Right cardiac atrium (tissue), 5 donors: ENCODE measurements around the gene THADA. TPM values are rescaled to one million over a fixed set of nuclear protein-coding genes. Genes with fewer than 3 reads are reported as not detected.

Source experiments
- ATAC-seq, 2 donors: fragments of 200-7000 bp; cut with Tn5 transposase; one replicate each; pipeline versions ENCODE4 v1.8.0 to v1.9.1; 2020; ENCODE audit warnings: moderate library complexity in 2 of 2, mild to moderate bottlenecking in 1 of 2
- DNase-seq, 3 donors: peaks; one replicate each; pipeline ENCODE4 v3.0.0-alpha.2; 2020
- H3K27ac ChIP-seq: one replicate; pipeline ENCODE4 v1.5.1; 2013; ENCODE audit warnings: mild to moderate bottlenecking, low read length, control low read depth, moderate library complexity
- H3K27me3 ChIP-seq: one replicate; pipeline ENCODE4 v1.6.1; 2013; ENCODE audit not compliant: control insufficient read depth, insufficient read depth
- H3K4me1 ChIP-seq: one replicate; pipeline ENCODE4 v1.6.1; 2013; ENCODE audit warnings: low read length; ENCODE audit not compliant: control insufficient read depth, insufficient read depth
- H3K4me3 ChIP-seq: one replicate; pipeline ENCODE4 v1.5.1; 2013; ENCODE audit warnings: low read length, control low read depth
- H3K9me3 ChIP-seq: one replicate; pipeline ENCODE4 v1.6.1; 2013; ENCODE audit warnings: low read length; ENCODE audit not compliant: control insufficient read depth
- WGBS: extraction: QIAGEN DNeasy Blood & Tissue Kit; methylation state at CpG from one replicate; pipeline ENCODE4 v1.1.7; 2013; 5-methylcytosine and 5-hydroxymethylcytosine counted together
- intact Hi-C, 4 donors: fragments of 100-400 bp; cut with DNase I; formaldehyde crosslinking; loops; one replicate each; pipeline versions ENCODE4 v1.11.0 to v1.14.0; 2022 to 2023
- polyA plus RNA-seq: library from polyadenylated mRNA; stranded (reverse); fragments of 200-250 nt; gene quantifications from one replicate; pipeline ENCODE4 v1.2.3, GENCODE V29; 2013
- total RNA-seq, 4 donors: library from RNA; stranded (reverse); fragmentation: NEBNext Ultra II Directional; extraction: Animal tissue kit (Norgen Biotek cat#: 25700); gene quantifications; one replicate each; pipeline ENCODE4 v1.2.1, GENCODE V29; 2021
- donor health status: healthy with polysubstance abuse.
- donor health status: DM: no; HTN: yes; CAD: no.
- donor health status: DM: no; HTN: no; CAD: no.
- donor health status: DM: no; HTN: yes; CAD: no; lungs with severe emphysema.
- donor health status: DM: yes; HTN: yes; CAD: no.

The THADA gene
- total and polyA plus RNA-seq, 5 donors: 10.6 to 20.7 (median 19.8) TPM

DNA sequence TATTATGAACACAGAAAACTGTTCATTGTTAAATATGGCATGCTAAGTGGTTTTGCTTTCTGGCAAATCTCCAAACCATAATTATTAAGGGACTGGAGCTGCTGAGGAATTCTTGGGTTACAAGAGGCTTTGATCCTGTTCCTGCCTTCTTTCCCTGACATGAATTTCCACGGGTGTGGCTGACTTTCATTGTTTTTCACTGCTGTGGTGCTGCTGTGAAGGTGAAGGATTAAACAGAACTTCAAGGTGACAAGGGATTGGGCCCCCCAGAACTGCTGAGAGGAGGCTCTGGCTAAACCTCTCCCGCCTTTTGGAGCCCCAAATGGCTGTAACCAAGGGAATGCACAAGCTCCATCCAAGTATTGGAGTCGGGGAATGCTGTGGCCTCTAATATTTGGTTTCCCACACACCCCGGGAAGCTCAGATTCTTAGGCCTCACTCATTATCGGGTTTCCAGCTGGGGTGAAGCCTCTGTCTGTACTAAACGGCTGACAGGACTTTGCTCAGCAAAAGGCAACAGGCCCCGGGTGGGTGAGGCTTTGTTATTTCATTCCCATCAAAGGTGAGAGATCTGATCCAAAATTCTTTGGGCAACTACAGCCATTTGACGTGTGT is 340.4 kb downstream of the THADA start:
- Histone ChIP-seq H3K27ac (no peak overlapping the region), H3K4me3 (no peak overlapping the region), H3K4me1 (peaks cover 15% of the 10 kb centered on the region), H3K27me3 (no peaks in the 10 kb centered on the region), H3K9me3 (no peaks in the 10 kb centered on the region)
- intact Hi-C loops: no loop called here
- no peak for DNase-seq
- no peak for ATAC-seq
- WGBS: 71% methylated on average over 8 of the region's 8 CpGs

DNA sequence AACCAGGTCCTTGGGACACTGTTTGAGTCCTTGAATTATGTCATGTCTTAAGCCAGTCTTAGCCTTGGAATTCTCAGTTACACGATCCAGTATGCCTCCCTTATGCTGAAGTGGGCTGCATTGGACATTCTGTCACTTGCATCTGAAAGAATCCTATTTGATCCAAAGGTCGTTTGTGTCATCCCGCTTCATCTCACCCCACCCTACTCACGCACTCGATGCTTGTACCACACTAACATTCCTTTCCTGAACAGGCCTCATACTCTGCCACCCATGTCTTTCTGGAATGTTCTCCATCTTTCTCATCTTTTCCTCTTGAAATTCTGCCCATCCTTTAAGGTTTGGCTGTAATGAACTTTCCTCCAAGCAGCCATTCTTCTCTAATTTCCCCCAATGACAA is 341.5 kb downstream of the THADA start:
- intact Hi-C loops: no loop called here
- DNase-seq (no peak), ATAC-seq (no peak)
- no peaks in the 10 kb centered on the region for H3K9me3 ChIP-seq
- peaks cover 15% of the 10 kb centered on the region for H3K4me1 ChIP-seq
- H3K4me3 ChIP-seq: no peak overlapping the region
- no peak overlapping the region for H3K27ac ChIP-seq
- no peaks in the 10 kb centered on the region for H3K27me3 ChIP-seq
- 87% methylated on average over 5 of the region's 5 CpGs for WGBS

GRCh38 chr2:43251171-43251731 is 344.6 kb downstream of the THADA start:
- WGBS: 42% methylated on average over 5 of the region's 5 CpGs
- DNase-seq (no peak), ATAC-seq (peak; percentile 65 to 76)
- Histone ChIP-seq H3K27ac (peak overlapping the region; percentile 91), H3K27me3 (no peaks in the 10 kb centered on the region), H3K4me1 (peaks cover 8% of the 10 kb centered on the region), H3K4me3 (no peak overlapping the region), H3K9me3 (no peaks in the 10 kb centered on the region)
- intact Hi-C loops: no loop called here

GRCh38 chr2:43250015-43250414 is 345.8 kb downstream of the THADA start:
- ATAC-seq: no peak
- WGBS: over 99% methylated on average over 2 of the region's 2 CpGs
- Histone ChIP-seq H3K27ac (no peak overlapping the region), H3K27me3 (no peaks in the 10 kb centered on the region), H3K4me3 (no peak overlapping the region), H3K4me1 (peaks cover 8% of the 10 kb centered on the region), H3K9me3 (no peaks in the 10 kb centered on the region)
- intact Hi-C loops: no loop called here
- no peak for DNase-seq

DNA sequence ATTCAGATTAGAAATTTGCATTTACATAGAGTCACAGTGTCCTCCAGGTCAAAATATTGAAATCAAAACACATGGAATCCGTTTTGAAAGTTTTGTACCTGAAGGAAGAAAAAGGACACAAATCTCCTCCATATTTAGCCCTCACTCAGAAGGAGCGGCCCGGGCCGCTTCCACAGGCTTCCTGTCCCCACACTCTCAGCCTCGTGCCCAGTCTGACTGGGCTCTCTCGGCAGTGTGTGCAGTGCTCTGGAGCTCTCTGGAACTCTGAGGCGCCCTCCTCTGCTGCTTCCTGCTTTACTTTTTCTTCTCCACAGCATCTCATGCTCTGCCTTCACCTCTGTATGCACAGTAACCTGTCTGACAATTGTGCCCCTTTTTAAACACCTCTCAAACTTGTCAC is 347.2 kb downstream of the THADA start:
- Histone ChIP-seq H3K4me3 (no peak overlapping the region), H3K27ac (no peak overlapping the region), H3K4me1 (peaks cover 8% of the 10 kb centered on the region), H3K9me3 (no peaks in the 10 kb centered on the region), H3K27me3 (no peaks in the 10 kb centered on the region)
- no peak for ATAC-seq
- 91% methylated on average over 7 of the region's 7 CpGs for WGBS
- intact Hi-C loops: no loop called here
- no peak for DNase-seq

DNA sequence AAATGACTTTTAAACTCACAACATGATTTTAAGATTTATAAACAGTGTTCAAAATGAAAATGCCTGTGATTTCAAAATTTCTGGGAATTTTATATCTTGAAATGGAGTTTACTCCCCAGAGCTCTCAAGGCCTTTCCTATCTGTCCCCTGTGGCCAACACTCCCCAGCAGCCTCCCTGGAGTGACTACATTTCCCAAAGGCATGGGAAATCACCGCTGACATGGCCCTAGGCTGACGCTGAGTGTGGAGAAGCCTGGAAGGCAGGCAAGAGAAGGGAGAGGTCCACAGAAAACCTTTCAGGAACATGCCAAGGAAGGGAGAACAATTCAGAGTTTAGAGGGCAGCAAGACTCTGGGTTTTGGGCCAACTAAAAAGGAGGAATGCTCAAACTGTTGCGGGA is 349.2 kb downstream of the THADA start:
- Histone ChIP-seq H3K27me3 (no peaks in the 10 kb centered on the region), H3K27ac (no peak overlapping the region), H3K4me1 (peaks cover 8% of the 10 kb centered on the region), H3K4me3 (no peak overlapping the region), H3K9me3 (no peaks in the 10 kb centered on the region)
- DNase-seq: no peak
- intact Hi-C loops: no loop called here
- WGBS: 82% methylated on average over 3 of the region's 3 CpGs
- no peak for ATAC-seq

DNA sequence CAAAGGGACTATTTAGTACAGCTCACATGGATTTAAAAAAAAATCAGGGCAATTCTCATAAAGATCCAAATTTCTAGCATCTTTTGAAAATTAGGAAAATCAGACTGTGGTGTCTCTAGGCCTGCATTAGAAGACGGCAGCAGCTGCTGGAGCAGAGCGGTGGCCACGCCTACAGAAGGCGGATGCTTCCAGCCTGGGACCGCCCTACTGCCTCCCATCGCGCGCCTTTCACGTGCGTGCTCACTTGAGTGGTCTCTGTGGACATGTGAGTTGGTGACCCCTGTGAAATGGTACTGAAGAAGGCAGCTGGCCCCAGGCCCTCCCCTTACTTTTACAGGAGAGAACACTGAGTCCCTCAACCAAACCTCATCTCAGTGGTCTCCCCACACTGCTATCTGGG is 354.3 kb downstream of the THADA start:
- Histone ChIP-seq H3K9me3 (no peaks in the 10 kb centered on the region), H3K4me3 (no peak overlapping the region), H3K4me1 (peaks cover 2% of the 10 kb centered on the region), H3K27me3 (no peaks in the 10 kb centered on the region), H3K27ac (no peak overlapping the region)
- no peak for DNase-seq
- 89% methylated on average over 10 of the region's 10 CpGs for WGBS
- ATAC-seq: no peak
- intact Hi-C loops: no loop called here

DNA sequence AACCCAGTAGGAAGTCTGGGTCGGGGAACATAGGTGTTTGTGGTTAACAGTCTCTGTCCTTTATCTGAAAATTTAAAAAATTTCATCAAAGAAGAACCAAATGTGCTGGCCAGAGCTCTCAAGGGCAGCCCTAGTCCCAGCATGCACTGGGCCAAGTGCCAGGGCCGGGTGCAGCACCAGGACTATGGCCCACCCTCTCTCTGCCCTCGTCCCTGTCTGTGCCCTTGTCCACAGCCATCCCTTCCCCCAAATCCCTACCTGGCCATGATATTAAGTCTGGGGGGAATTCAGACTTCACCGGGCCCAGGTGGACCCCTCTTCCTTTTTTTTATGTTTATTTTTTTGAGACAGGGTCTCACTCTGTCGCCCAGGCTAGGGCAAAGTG is 355.1 kb downstream of the THADA start:
- Histone ChIP-seq H3K4me1 (peaks cover 2% of the 10 kb centered on the region), H3K9me3 (no peaks in the 10 kb centered on the region), H3K27me3 (no peaks in the 10 kb centered on the region), H3K27ac (peak overlapping the region; percentile 28), H3K4me3 (no peak overlapping the region)
- DNase-seq: no peak
- intact Hi-C loops: no loop called here
- WGBS: 83% methylated on average over 5 of the region's 5 CpGs
- peak in 1 of 2 donors; percentile 36 for ATAC-seq

- peak overlapping the region; percentile 28 for H3K27ac ChIP-seq
- peaks cover 2% of the 10 kb centered on the region for H3K4me1 ChIP-seq
- no peak overlapping the region for H3K4me3 ChIP-seq
- no peaks in the 10 kb centered on the region for H3K27me3 ChIP-seq
- ATAC-seq (peak in 1 of 2 donors; percentile 15), DNase-seq (no peak)
- no peaks in the 10 kb centered on the region for H3K9me3 ChIP-seq
- WGBS: 86% methylated on average over 13 of the region's 13 CpGs
- intact Hi-C loops: loop anchor here in 3 of 4 donors (10.0 kb wide), 3 partner anchors 245 to 415 kb away; no protein-coding TSS in a partner anchor
Measured at GRCh38 chr2:43239981-43240765, 355.7 kb downstream of the THADA start.

DNA sequence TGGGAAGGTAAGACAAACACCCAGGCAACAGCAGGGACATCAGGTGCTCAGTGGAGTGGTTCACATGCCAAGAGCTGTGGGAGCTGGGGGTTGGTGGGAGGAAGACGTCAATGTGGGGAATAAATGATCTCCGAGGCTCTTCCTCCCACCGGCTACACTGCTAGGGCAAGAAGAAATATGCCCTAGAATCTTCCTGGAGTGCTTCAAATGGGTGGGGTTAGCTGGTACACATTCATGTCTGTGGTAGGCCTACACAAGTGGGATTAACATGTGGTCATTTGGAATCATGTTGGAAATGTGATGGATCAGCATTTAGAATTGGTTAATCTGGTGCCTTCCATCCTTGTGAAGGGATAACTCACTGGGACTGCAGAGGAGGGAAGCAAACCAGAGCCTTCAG is 357.0 kb downstream of the THADA start:
- intact Hi-C loops: loop anchor here in 3 of 4 donors (10.0 kb wide), 3 partner anchors 246 to 414 kb away; no protein-coding TSS in a partner anchor

GRCh38 chr2:43238176-43238575 is 357.7 kb downstream of the THADA start:
- Histone ChIP-seq H3K27ac (no peak overlapping the region), H3K4me1 (peaks cover 2% of the 10 kb centered on the region), H3K9me3 (no peaks in the 10 kb centered on the region), H3K4me3 (no peak overlapping the region), H3K27me3 (no peaks in the 10 kb centered on the region)
- ATAC-seq (no peak), DNase-seq (no peak)
- intact Hi-C loops: loop anchor here in 3 of 4 donors (10.0 kb wide), 3 partner anchors 247 to 413 kb away; no protein-coding TSS in a partner anchor

More for the DNA sequence above, 357.0 kb downstream of the THADA start:
- Histone ChIP-seq H3K4me3 (no peak overlapping the region), H3K9me3 (no peaks in the 10 kb centered on the region), H3K27ac (no peak overlapping the region), H3K27me3 (no peaks in the 10 kb centered on the region), H3K4me1 (peaks cover 2% of the 10 kb centered on the region)
- DNase-seq: no peak
- 92% methylated on average over 3 of the region's 3 CpGs for WGBS
- ATAC-seq: no peak
